Gastroesophageal sphincter (tissue), 4 donors: Measurements from ENCODE around the gene ALK. TPM values are rescaled to one million over a fixed set of nuclear protein-coding genes. Genes with fewer than 3 reads are reported as not detected.

ENCODE experiments used
- ATAC-seq: fragments of 150-250 bp; one replicate; pipeline ENCODE4 v1.9.1; 2016; ENCODE audit warnings: mild to moderate bottlenecking, moderate library complexity
- H3K27ac ChIP-seq, 4 donors: fragments of 200-600 bp; sonication (generic) in 3 of 4; 1 replicate in 3 of 4; 2 replicates in 1 of 4; pipeline ENCODE4 v1.5.1; 2016 to 2019
- H3K27me3 ChIP-seq: fragments of 200-600 bp; sonication (generic); one replicate; pipeline ENCODE4 v1.5.1; 2019
- H3K36me3 ChIP-seq, 2 donors: fragments of 200-600 bp; sonication (generic); one replicate each; pipeline ENCODE4 v1.5.1; 2019; ENCODE audit warnings: control low read depth in 1 of 2
- H3K4me1 ChIP-seq, 3 donors: fragments of 200-600 bp; sonication (generic); 1 replicate in 2 of 3; 2 replicates in 1 of 3; pipeline ENCODE4 v1.5.1; 2016 to 2019; ENCODE audit warnings: control low read depth in 2 of 3
- H3K4me3 ChIP-seq, 2 donors: fragments of 200-600 bp; sonication (generic); one replicate each; pipeline ENCODE4 v1.5.1; 2019; ENCODE audit warnings: mild to moderate bottlenecking in 1 of 2, moderate library complexity in 1 of 2
- H3K9me3 ChIP-seq, 3 donors: fragments of 200-600 bp; sonication (generic); one replicate each; pipeline ENCODE4 v1.5.1; 2017 to 2019; ENCODE audit warnings: control low read depth in 2 of 3
- EP300 ChIP-seq: sonication (generic); formaldehyde crosslinking; IDR thresholded peaks from one replicate; pipeline ENCODE4 v1.6.1; 2017; ENCODE audit warnings: antibody characterized with exemption, mild to moderate bottlenecking
- POLR2A ChIP-seq, 2 donors: fragments of 450-650 bp; IDR thresholded peaks; one replicate each; pipeline ENCODE4 v1.6.1; 2017; ENCODE audit warnings: antibody characterized with exemption in 2 of 2, mild to moderate bottlenecking in 2 of 2, moderate library complexity in 1 of 2
- POLR2AphosphoS5 ChIP-seq: sonication (generic); formaldehyde crosslinking; IDR thresholded peaks from one replicate; pipeline ENCODE4 v1.6.1; 2017; ENCODE audit warnings: antibody characterized with exemption
- WGBS, 2 donors: methylation state at CpG; one replicate each; pipeline ENCODE4 v1.1.5; 2018; ENCODE audit warnings: low coverage in 1 of 2; 5-methylcytosine and 5-hydroxymethylcytosine counted together
- total RNA-seq, 4 donors: library from RNA; depleted of rRNA; stranded (reverse); fragments of >200 nt; gene quantifications; one replicate each; pipeline ENCODE4 v1.1.0, GENCODE V29; 2016
- TF ChIP-seq, protein P1 (sequence below), 4 experiments: fragments of 200-600 bp in 2 of 4; fragments of 450-650 bp in 2 of 4; sonication (generic) in 1 of 4; IDR thresholded peaks; one replicate each; pipeline ENCODE4 v1.5.1; 2017 to 2019; ENCODE audit warnings: antibody characterized with exemption in 4 of 4, mild to moderate bottlenecking in 2 of 4, moderate library complexity in 2 of 4

Gene ALK
- total RNA-seq, 4 donors from 2014 or later, result 0.94 to 1.6 (median 1.1) TPM

DNA sequence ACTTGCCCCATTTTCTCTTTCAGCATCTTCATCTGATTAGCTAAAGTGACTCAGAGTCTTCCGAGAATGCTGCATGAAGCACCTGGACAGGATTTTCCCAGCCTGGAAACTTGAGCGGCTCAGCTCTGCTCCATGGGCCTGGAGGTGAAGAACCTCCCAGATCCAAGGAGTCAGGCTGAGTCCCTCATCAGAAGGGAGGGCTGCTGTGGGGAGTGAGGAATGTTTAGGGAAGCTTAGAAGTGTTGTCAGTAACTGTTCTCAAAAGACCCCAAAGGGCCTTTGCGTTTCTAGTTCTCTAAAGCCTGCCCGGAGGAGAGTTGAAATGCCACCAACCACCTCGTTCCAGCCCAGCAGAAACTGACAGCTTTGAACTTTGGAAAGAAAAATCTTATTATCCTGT is 649.1 kb downstream of the ALK start:
- Histone ChIP-seq H3K4me1 (no peaks in the 10 kb centered on the region), H3K9me3 (peaks cover 0 to 2% (median 0%) of the 10 kb centered on the region in 3 donors), H3K27ac (no peak overlapping the region), H3K4me3 (no peak overlapping the region), H3K27me3 (peaks cover 31% of the 10 kb centered on the region), H3K36me3 (no peaks in the 10 kb centered on the region)
- TF ChIP-seq POLR2A (IDR thresholded peaks at IDR 0.05), result no peak
- TF ChIP-seq POLR2AphosphoS5, result no peak
- TF ChIP-seq, protein P1, sequence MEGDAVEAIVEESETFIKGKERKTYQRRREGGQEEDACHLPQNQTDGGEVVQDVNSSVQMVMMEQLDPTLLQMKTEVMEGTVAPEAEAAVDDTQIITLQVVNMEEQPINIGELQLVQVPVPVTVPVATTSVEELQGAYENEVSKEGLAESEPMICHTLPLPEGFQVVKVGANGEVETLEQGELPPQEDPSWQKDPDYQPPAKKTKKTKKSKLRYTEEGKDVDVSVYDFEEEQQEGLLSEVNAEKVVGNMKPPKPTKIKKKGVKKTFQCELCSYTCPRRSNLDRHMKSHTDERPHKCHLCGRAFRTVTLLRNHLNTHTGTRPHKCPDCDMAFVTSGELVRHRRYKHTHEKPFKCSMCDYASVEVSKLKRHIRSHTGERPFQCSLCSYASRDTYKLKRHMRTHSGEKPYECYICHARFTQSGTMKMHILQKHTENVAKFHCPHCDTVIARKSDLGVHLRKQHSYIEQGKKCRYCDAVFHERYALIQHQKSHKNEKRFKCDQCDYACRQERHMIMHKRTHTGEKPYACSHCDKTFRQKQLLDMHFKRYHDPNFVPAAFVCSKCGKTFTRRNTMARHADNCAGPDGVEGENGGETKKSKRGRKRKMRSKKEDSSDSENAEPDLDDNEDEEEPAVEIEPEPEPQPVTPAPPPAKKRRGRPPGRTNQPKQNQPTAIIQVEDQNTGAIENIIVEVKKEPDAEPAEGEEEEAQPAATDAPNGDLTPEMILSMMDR (IDR thresholded peaks at IDR 0.05), result no peak
- no peak for TF ChIP-seq EP300
- WGBS, 2 donors, result 77 to 78% methylated on average over 3 of the region's 5 CpGs
- ATAC-seq, result no peak

- 89 to 90% methylated on average over 3 of the region's 5 CpGs for WGBS, 2 donors
- TF ChIP-seq POLR2AphosphoS5 (no peak), EP300 (no peak), POLR2A (IDR thresholded peaks at IDR 0.05) (no peak)
- Histone ChIP-seq H3K4me1 (no peaks in the 10 kb centered on the region), H3K4me3 (no peak overlapping the region), H3K27ac (no peak overlapping the region), H3K9me3 (peaks cover 0 to 10% (median 0%) of the 10 kb centered on the region in 3 donors), H3K36me3 (no peaks in the 10 kb centered on the region), H3K27me3 (peaks cover 31% of the 10 kb centered on the region)
- ATAC-seq, result no peak
Measured at GRCh38 chr2:29270701-29271121, 650.7 kb downstream of the ALK start.

DNA sequence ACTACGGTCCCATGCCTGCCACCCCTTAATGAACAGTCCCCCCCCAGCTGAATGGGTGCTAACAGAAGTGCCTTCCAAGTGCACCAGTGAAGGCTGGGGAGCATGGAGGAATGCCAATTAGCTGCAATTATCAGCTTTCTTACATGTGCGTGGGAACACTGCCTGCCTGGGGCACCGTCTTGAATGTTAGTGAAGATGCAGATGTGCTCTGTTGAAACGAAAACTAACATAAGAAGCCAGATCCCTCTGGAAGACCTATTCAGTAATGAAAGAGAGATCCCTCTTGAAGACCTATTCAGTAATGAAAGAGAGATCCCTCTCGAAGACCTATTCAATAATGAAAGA is 651.6 kb downstream of the ALK start:
- Histone ChIP-seq H3K27ac (no peak overlapping the region), H3K36me3 (no peaks in the 10 kb centered on the region), H3K27me3 (peaks cover 31% of the 10 kb centered on the region), H3K9me3 (peaks cover 0 to 10% (median 0%) of the 10 kb centered on the region in 3 donors), H3K4me3 (no peak overlapping the region), H3K4me1 (no peaks in the 10 kb centered on the region)
- no peak for ATAC-seq
- WGBS, 2 donors, result 71 to 83% methylated on average over 3 to 4 of the region's 5 CpGs
- TF ChIP-seq POLR2A (IDR thresholded peaks at IDR 0.05) (no peak), POLR2AphosphoS5 (no peak), EP300 (no peak)
- TF ChIP-seq, protein P1 (IDR thresholded peaks at IDR 0.05), result no peak

- H3K4me3 ChIP-seq, result no peak overlapping the region
- TF ChIP-seq EP300, result no peak
- no peak for TF ChIP-seq POLR2AphosphoS5
- TF ChIP-seq, protein P1 (IDR thresholded peaks at IDR 0.05), result no peak
- no peak for TF ChIP-seq POLR2A (IDR thresholded peaks at IDR 0.05)
- 74 to 100% methylated on average over 1 to 4 of the region's 11 CpGs for WGBS, 2 donors
- ATAC-seq, result no peak
- no peaks in the 10 kb centered on the region for H3K36me3 ChIP-seq
- H3K27me3 ChIP-seq, result peaks cover 31% of the 10 kb centered on the region
- H3K4me1 ChIP-seq, result no peaks in the 10 kb centered on the region
- peaks cover 0 to 10% (median 0%) of the 10 kb centered on the region in 3 donors for H3K9me3 ChIP-seq
- H3K27ac ChIP-seq, result no peak overlapping the region
Measured at GRCh38 chr2:29269095-29269764, 652.2 kb downstream of the ALK start.

- no peak for ATAC-seq
- Histone ChIP-seq H3K4me1 (no peaks in the 10 kb centered on the region), H3K27me3 (peaks cover 30% of the 10 kb centered on the region), H3K36me3 (no peaks in the 10 kb centered on the region), H3K27ac (no peak overlapping the region), H3K4me3 (no peak overlapping the region), H3K9me3 (peaks cover 0 to 10% (median 0%) of the 10 kb centered on the region in 3 donors)
- WGBS, 2 donors, result 17 to 27% methylated on average over 2 of the region's 2 CpGs
- TF ChIP-seq, protein P1 (IDR thresholded peaks at IDR 0.05), result no peak
- TF ChIP-seq EP300, result no peak
- no peak for TF ChIP-seq POLR2AphosphoS5
- no peak for TF ChIP-seq POLR2A (IDR thresholded peaks at IDR 0.05)
Measured at GRCh38 chr2:29267720-29268119, 653.7 kb downstream of the ALK start.
